H1 (cell line): Measurements from ENCODE around the gene SYT17. TPM values are rescaled to one million over a fixed set of nuclear protein-coding genes. Genes with fewer than 3 reads are reported as not detected.

Experiments used
- CTCF ChIA-PET: fragments of 300-600 bp; sonication (Branson Sonifier 250); formaldehyde crosslinking; loops from one replicate; lab custom pipeline; 2021; ENCODE audit not compliant: partially characterized antibody; lab: Charles Lee
- POLR2A ChIA-PET: fragments of 300-600 bp; sonication (Branson Sonifier 250); formaldehyde crosslinking; loops from one replicate; lab custom pipeline; 2021; ENCODE audit warnings: inconsistent platforms; ENCODE audit not compliant: partially characterized antibody; lab: Charles Lee
- DNase-seq, 2 experiments: peaks; one replicate each; pipeline versions ENCODE4 v3.0.0 to v3.0.0-alpha.2; 2010 to 2022; ENCODE audit warnings: low spot score in 2 of 2, low read depth in 1 of 2, mixed read lengths in 1 of 2
- FAIRE-seq: peaks from 2 replicates; lab custom pipeline; 2011; peaks lifted over from hg19 to GRCh38; lab: Jason Lieb, UNC
- H2AFZ ChIP-seq: 2 replicates; pipeline ENCODE4 v1.8.1; 2012; ENCODE audit warnings: low read length, inconsistent platforms
- H2AK5ac ChIP-seq: 2 replicates; pipeline ENCODE4 v1.6.1; 2013; ENCODE audit warnings: low read depth, low read length
- H2BK120ac ChIP-seq: replicated peaks from 2 replicates; pipeline ENCODE3; 2013; ENCODE audit warnings: low read depth, low read length, inconsistent platforms
- H2BK12ac ChIP-seq: 2 replicates; pipeline ENCODE4 v1.6.1; 2013; ENCODE audit warnings: low read depth, low read length
- H2BK15ac ChIP-seq: 2 replicates; pipeline ENCODE4 v1.6.1; 2013; ENCODE audit warnings: low read length
- H2BK20ac ChIP-seq: 2 replicates; pipeline ENCODE4 v1.6.1; 2013; ENCODE audit warnings: low read length
- H2BK5ac ChIP-seq: 2 replicates; pipeline ENCODE4 v1.6.1; 2013; ENCODE audit warnings: low read depth, low read length
- H3K14ac ChIP-seq: 2 replicates; pipeline ENCODE4 v1.6.1; 2013; ENCODE audit warnings: inconsistent platforms; ENCODE audit not compliant: insufficient read length
- H3K18ac ChIP-seq: 2 replicates; pipeline ENCODE4 v1.6.1; 2013; ENCODE audit warnings: low read length; ENCODE audit errors: extremely low read depth
- H3K23ac ChIP-seq: 2 replicates; pipeline ENCODE4 v1.6.1; 2013; ENCODE audit warnings: inconsistent platforms; ENCODE audit not compliant: insufficient read length
- H3K23me2 ChIP-seq: 2 replicates; pipeline ENCODE4 v1.6.1; 2013; ENCODE audit warnings: low read depth, low read length
- H3K27ac ChIP-seq: 2 replicates; pipeline ENCODE4 v1.6.1; 2011; ENCODE audit warnings: low read depth, low read length, inconsistent platforms
- H3K27me3 ChIP-seq, 4 experiments: replicated peaks in 1 of 4; 1 replicate in 1 of 4; 2 replicates in 3 of 4; pipeline versions ENCODE4 v1.6.1 to v1.8.1; 2011 to 2013; ENCODE audit warnings: low read length in 3 of 4, mild to moderate bottlenecking in 3 of 4, inconsistent platforms in 2 of 4, mixed read lengths in 2 of 4, moderate library complexity in 1 of 4; ENCODE audit not compliant: control insufficient read depth in 3 of 4, insufficient read depth in 3 of 4; ENCODE audit errors: extremely low read depth in 1 of 4
- H3K36me3 ChIP-seq, 4 experiments: 2 replicates each; pipeline versions ENCODE4 v1.6.1 to v1.8.1; 2011 to 2013; ENCODE audit warnings: mild to moderate bottlenecking in 4 of 4, low read length in 3 of 4, moderate library complexity in 2 of 4, control low read depth in 1 of 4, inconsistent platforms in 1 of 4; ENCODE audit not compliant: insufficient read depth in 4 of 4, control insufficient read depth in 2 of 4
- H3K4ac ChIP-seq: replicated peaks from 2 replicates; pipeline ENCODE3; 2013; ENCODE audit warnings: low read length, low read depth, mixed read lengths, inconsistent platforms; ENCODE audit not compliant: insufficient read length
- H3K4me1 ChIP-seq, 4 experiments: replicated peaks in 1 of 4; 1 replicate in 1 of 4; 2 replicates in 3 of 4; pipeline versions ENCODE4 v1.6.1 to v1.8.1; 2011 to 2013; ENCODE audit warnings: low read length in 3 of 4, inconsistent platforms in 2 of 4, mixed read lengths in 1 of 4; ENCODE audit not compliant: insufficient read depth in 4 of 4, control insufficient read depth in 3 of 4
- H3K4me2 ChIP-seq, 2 experiments: 2 replicates each; pipeline versions ENCODE4 v1.6.1 to v1.8.1; 2011 to 2013; ENCODE audit warnings: low read depth in 2 of 2, low read length in 2 of 2, control low read depth in 1 of 2, inconsistent platforms in 1 of 2, mild to moderate bottlenecking in 1 of 2; ENCODE audit not compliant: insufficient read depth in 1 of 2
- H3K4me3 ChIP-seq, 4 experiments: fragments of 200-600, 300-600 bp in 1 of 4; sonication (generic), shearing (Covaris generic), sonication (Bioruptor Twin) in 1 of 4; 2 replicates each; pipeline versions ENCODE4 v1.5.1 to v1.8.1; 2011 to 2016; ENCODE audit warnings: low read length in 4 of 4, low read depth in 3 of 4, control low read depth in 2 of 4, inconsistent platforms in 2 of 4, mild to moderate bottlenecking in 2 of 4, mixed read lengths in 1 of 4, moderate library complexity in 1 of 4; ENCODE audit not compliant: insufficient read depth in 2 of 4; ENCODE audit errors: extremely low read depth in 1 of 4
- H3K56ac ChIP-seq: replicated peaks from 2 replicates; pipeline ENCODE3; 2013; ENCODE audit warnings: low read depth, mild to moderate bottlenecking, mixed read lengths, low read length, inconsistent platforms; ENCODE audit not compliant: insufficient read length
- H3K79me1 ChIP-seq: 2 replicates; pipeline ENCODE4 v1.6.1; 2013; ENCODE audit warnings: low read depth, low read length, control low read depth
- H3K79me2 ChIP-seq, 2 experiments: 2 replicates each; pipeline versions ENCODE4 v1.6.1 to v1.8.1; 2012 to 2013; ENCODE audit warnings: low read length in 2 of 2, mild to moderate bottlenecking in 2 of 2, inconsistent platforms in 1 of 2; ENCODE audit not compliant: insufficient read depth in 2 of 2, control insufficient read depth in 1 of 2
- H3K9ac ChIP-seq, 4 experiments: replicated peaks in 1 of 4; 1 replicate in 1 of 4; 2 replicates in 3 of 4; pipeline versions ENCODE4 v1.6.1 to v1.8.1; 2011 to 2013; ENCODE audit warnings: low read depth in 3 of 4, low read length in 3 of 4, control low read depth in 2 of 4, mild to moderate bottlenecking in 2 of 4, moderate library complexity in 2 of 4, inconsistent platforms in 1 of 4; ENCODE audit errors: extremely low read depth in 1 of 4
- H3K9me3 ChIP-seq, 2 experiments: 2 replicates each; pipeline versions ENCODE4 v1.6.1 to v1.8.1; 2012 to 2013; ENCODE audit warnings: mild to moderate bottlenecking in 2 of 2, moderate library complexity in 2 of 2, control low read depth in 1 of 2, inconsistent platforms in 1 of 2, low read depth in 1 of 2, low read length in 1 of 2, mixed read lengths in 1 of 2; ENCODE audit not compliant: insufficient read depth in 2 of 2
- H4K20me1 ChIP-seq, 2 experiments: replicated peaks in 1 of 2; 2 replicates each; pipeline versions ENCODE3 to v1.8.1; 2011 to 2013; ENCODE audit warnings: inconsistent platforms in 2 of 2, low read length in 2 of 2, mild to moderate bottlenecking in 1 of 2; ENCODE audit not compliant: insufficient read depth in 2 of 2, control insufficient read depth in 1 of 2
- H4K5ac ChIP-seq: 2 replicates; pipeline ENCODE4 v1.6.1; 2013; ENCODE audit warnings: low read length, low read depth, mixed read lengths, inconsistent platforms; ENCODE audit not compliant: insufficient read length
- H4K8ac ChIP-seq: 2 replicates; pipeline ENCODE4 v1.8.0; 2013; ENCODE audit warnings: mild to moderate bottlenecking, moderate library complexity, low read length, inconsistent platforms; ENCODE audit not compliant: insufficient read depth; ENCODE audit errors: extremely low read depth
- H4K91ac ChIP-seq: replicated peaks from 2 replicates; pipeline ENCODE3; 2013; ENCODE audit warnings: low read length, mixed read lengths, inconsistent platforms; ENCODE audit not compliant: insufficient read length
- CBX8 ChIP-seq: fragments of 300-800, 300-1000 bp; sonication (generic); IDR thresholded peaks from 2 replicates; pipeline ENCODE4 v1.7.1; 2016; ENCODE audit warnings: low read depth, low read length, borderline replicate concordance
- CEBPB ChIP-seq: IDR thresholded peaks from 2 replicates; pipeline ENCODE4 v1.6.1; 2012; ENCODE audit warnings: low read depth, low read length
- CHD2 ChIP-seq: IDR thresholded peaks from 2 replicates; pipeline ENCODE4 v1.6.1; 2012; ENCODE audit warnings: low read length, improper control_type of control experiment
- CTBP2 ChIP-seq: IDR thresholded peaks from 2 replicates; pipeline ENCODE4 v1.7.0; 2011; ENCODE audit warnings: borderline replicate concordance, mild to moderate bottlenecking, moderate library complexity, mixed read lengths, low read length; ENCODE audit not compliant: insufficient read depth, insufficient read length
- MAFK ChIP-seq: IDR thresholded peaks from 2 replicates; pipeline ENCODE4 v1.6.1; 2012; ENCODE audit warnings: low read depth, mild to moderate bottlenecking, improper control_type of control experiment, low read length
- NRF1 ChIP-seq: IDR thresholded peaks from 2 replicates; pipeline ENCODE4 v1.6.1; 2011; ENCODE audit warnings: mild to moderate bottlenecking, low read depth, low read length, improper control_type of control experiment
- SIN3A ChIP-seq, 2 experiments: IDR thresholded peaks in 1 of 2; conservative IDR thresholded peaks in 1 of 2; 2 replicates each; pipeline ENCODE4 v1.6.1; 2011 to 2012; ENCODE audit warnings: low read length in 2 of 2, improper control_type of control experiment in 1 of 2, low read depth in 1 of 2, mild to moderate bottlenecking in 1 of 2
- SP1 ChIP-seq: IDR thresholded peaks from 2 replicates; pipeline ENCODE4 v1.6.1; 2011; ENCODE audit warnings: low read depth, low read length
- SUZ12 ChIP-seq: fragments of 200-600 bp; sonication (generic); IDR thresholded peaks from 2 replicates; pipeline ENCODE4 v1.6.1; 2012; ENCODE audit warnings: mild to moderate bottlenecking, inconsistent platforms, low read length, moderate library complexity, mixed read lengths
- USF2 ChIP-seq: IDR thresholded peaks from 2 replicates; pipeline ENCODE4 v1.6.1; 2011; ENCODE audit warnings: low read length, improper control_type of control experiment
- WGBS, 2 experiments: shearing (Covaris generic) in 1 of 2; methylation state at CpG; one replicate each; pipeline versions ENCODE4 v1.1.6 to v1.1.7; 2013 to 2015; ENCODE audit warnings: low lambda C conversion rate in 2 of 2, mixed read lengths in 2 of 2, inconsistent platforms in 1 of 2, low coverage in 1 of 2, missing lambda C conversion rate in 1 of 2; ENCODE audit not compliant: insufficient replicate concordance in 2 of 2, insufficient coverage in 1 of 2, insufficient read length in 1 of 2; ENCODE audit errors: extremely low coverage in 1 of 2, missing lambda C conversion rate in 1 of 2; 5-methylcytosine and 5-hydroxymethylcytosine counted together
- polyA plus RNA-seq, 7 experiments: library from polyadenylated mRNA; depleted of rRNA in 3 of 7; stranded (reverse) in 5 of 7; unstranded in 2 of 7; fragments of >200 nt in 5 of 7; fragments of 200-250 nt in 2 of 7; gene quantifications; 1 replicate in 5 of 7; 2 replicates in 1 of 7; 4 replicates in 1 of 7; pipeline versions ENCODE4 v1.2.1 to v1.2.3, GENCODE V29; 2011 to 2013; ENCODE audit warnings: missing spikeins in 2 of 7, mixed read lengths in 2 of 7
- total RNA-seq: library from RNA; stranded (reverse); fragmentation: NEBNext Ultra II Directional; extraction: Animal tissue kit (Norgen Biotek cat#: 25700); gene quantifications from 2 replicates; pipeline ENCODE4 v1.2.1, GENCODE V29; 2021

The SYT17 gene
- total and polyA plus RNA-seq, 2 of the 8 experiments (the other 6 are each of a cell fraction or from before 2014, with no cell fraction given): 5.8 to 18.1 TPM

- POLR2A ChIA-PET: interaction anchor here (0.6 kb wide), 1 partner anchor 39 kb away, joined by 3 read pairs; no protein-coding TSS in a partner anchor
- no peak overlapping the region for H2AK5ac ChIP-seq
These were observed 34.4 kb upstream of the SYT17 start for GRCh38 chr16:19133600-19133999.

More at GRCh38 chr16:19133600-19133999, 34.4 kb upstream of the SYT17 start:
- no peak for FAIRE-seq
- no peak overlapping the region for H3K9ac ChIP-seq
- no peak overlapping the region for H4K91ac ChIP-seq
- no peak overlapping the region for H3K4ac ChIP-seq
- H2BK20ac ChIP-seq: no peak overlapping the region
- H3K36me3 ChIP-seq: no peaks in the 10 kb centered on the region
- no peak for TF ChIP-seq MAFK
- TF ChIP-seq SP1: no peak
- TF ChIP-seq SIN3A (conservative IDR thresholded peaks at IDR 0.05 in 1 of 2, IDR thresholded peaks at IDR 0.05 in 1 of 2; ENCODE audit: low read depth in 1 of 2, low read length in 2 of 2): no peak
- no peak for TF ChIP-seq CTBP2
- no peak for TF ChIP-seq CBX8
- no peak for TF ChIP-seq CHD2
- no peak for TF ChIP-seq NRF1
- no peak for TF ChIP-seq SUZ12
- no peak for TF ChIP-seq CEBPB
- TF ChIP-seq USF2: no peak
- TF ChIP-seq, all 59 proteins: peak for 0
- no peak overlapping the region for H4K5ac ChIP-seq
- no peak overlapping the region for H4K8ac ChIP-seq
- H3K4me1 ChIP-seq: peaks cover 0 to 11% (median 6%) of the 10 kb centered on the region in 4 experiments; a peak in 5 of 7 replicates
- H3K14ac ChIP-seq: no peak overlapping the region
- no peak overlapping the region for H3K18ac ChIP-seq
- H3K9me3 ChIP-seq: no peaks in the 10 kb centered on the region
- H2BK120ac ChIP-seq: no peak overlapping the region
- no peak overlapping the region for H3K4me2 ChIP-seq
- H3K27me3 ChIP-seq: no peaks in the 10 kb centered on the region
- no peaks in the 10 kb centered on the region for H3K79me1 ChIP-seq
- no peak overlapping the region for H2BK15ac ChIP-seq
- H3K79me2 ChIP-seq: no peaks in the 10 kb centered on the region
- no peak overlapping the region for H3K4me3 ChIP-seq
- H3K23ac ChIP-seq: no peak overlapping the region
- CTCF ChIA-PET: interaction anchor here (0.7 to 1.4 kb wide), 3 partner anchors 11 to 47 kb away, joined by 3 read pairs; no protein-coding TSS in a partner anchor
- no peaks in the 10 kb centered on the region for H4K20me1 ChIP-seq
- no peak overlapping the region for H2AFZ ChIP-seq
- no peak for DNase-seq
- no peak overlapping the region for H3K56ac ChIP-seq
- H3K27ac ChIP-seq: no peak overlapping the region
- 97% methylated on average over 1 of the region's 1 CpG; no CpG with 5 or more reads in 1 of the 2 experiments for WGBS, 2 experiments
- no peak overlapping the region for H2BK5ac ChIP-seq
- no peak overlapping the region for H2BK12ac ChIP-seq
- H3K23me2 ChIP-seq: no peaks in the 10 kb centered on the region
